Fibroblast of the aortic adventitia (primary cell): Measurements from ENCODE around the gene ACKR3. TPM values are rescaled to one million over a fixed set of nuclear protein-coding genes. Genes with fewer than 3 reads are reported as not detected.

Source experiments
- DNase-seq: peaks from one replicate; pipeline ENCODE4 v3.0.0-alpha.2; 2010; ENCODE audit warnings: low read depth
- H3K4me3 ChIP-seq: 2 replicates; pipeline ENCODE4 v1.5.1; 2011; ENCODE audit warnings: low read depth, mild to moderate bottlenecking, control low read depth, low read length, moderate library complexity
- CTCF ChIP-seq: IDR thresholded peaks from 2 replicates; pipeline ENCODE4 v1.5.1; 2011; ENCODE audit warnings: mild to moderate bottlenecking, low read length, control low read depth, inconsistent platforms; ENCODE audit not compliant: insufficient read depth
- total RNA-seq: library from RNA; depleted of rRNA; stranded (reverse); fragments of >200 nt; gene quantifications from 2 replicates; pipeline ENCODE4 v1.2.3, GENCODE V29; 2012; ENCODE audit warnings: low replicate concordance

The ACKR3 gene
- total RNA-seq, 1 donor: 0.72 TPM

- H3K4me3 ChIP-seq: no peak overlapping the region
- DNase-seq: no peak
- TF ChIP-seq CTCF: no peak
Observed at GRCh38 chr2:236538242-236538641, 31.4 kb upstream of the ACKR3 start.

GRCh38 chr2:236541008-236541562, 28.5 kb upstream of the ACKR3 start:
- no peak for TF ChIP-seq CTCF
- DNase-seq: no peak
- H3K4me3 ChIP-seq: no peak overlapping the region

GRCh38 chr2:236544362-236544761, 25.3 kb upstream of the ACKR3 start:
- TF ChIP-seq CTCF: no peak
- no peak overlapping the region for H3K4me3 ChIP-seq
- DNase-seq: no peak

- no peak for TF ChIP-seq CTCF
- DNase-seq: no peak
- no peak overlapping the region for H3K4me3 ChIP-seq
Observed at GRCh38 chr2:236545248-236545658, 24.4 kb upstream of the ACKR3 start.

- TF ChIP-seq CTCF: no peak
- DNase-seq: no peak
- H3K4me3 ChIP-seq: no peak overlapping the region
Observed at GRCh38 chr2:236545814-236546480, 23.7 kb upstream of the ACKR3 start.

GRCh38 chr2:236546561-236547002, 23.0 kb upstream of the ACKR3 start:
- DNase-seq: no peak
- no peak overlapping the region for H3K4me3 ChIP-seq
- no peak for TF ChIP-seq CTCF

GRCh38 chr2:236547725-236548124, 21.9 kb upstream of the ACKR3 start:
- no peak for TF ChIP-seq CTCF
- DNase-seq: no peak
- H3K4me3 ChIP-seq: no peak overlapping the region
